Jurkat, Clone E6-1 (cell line): ENCODE results near the gene PRDM16.

Source experiments
- DNase-seq: peaks from one replicate; pipeline ENCODE4 v3.0.0-alpha.2; 2011; ENCODE audit warnings: low read depth, low spot score
- H3K4me3 ChIP-seq: 2 replicates; pipeline ENCODE4 v1.5.1; 2011; ENCODE audit warnings: mild to moderate bottlenecking, low read length, control low read depth, moderate library complexity

PRDM16 gene

GRCh38 chr1:3324704-3325535 lies 255.9 kb downstream of the PRDM16 start:
- no peak for DNase-seq
- H3K4me3 ChIP-seq, result no peak overlapping the region

GRCh38 chr1:3326516-3327388 lies 257.7 kb downstream of the PRDM16 start:
- no peak for DNase-seq
- H3K4me3 ChIP-seq, result no peak overlapping the region

GRCh38 chr1:3327389-3327702 lies 258.3 kb downstream of the PRDM16 start:
- DNase-seq, result no peak
- no peak overlapping the region for H3K4me3 ChIP-seq

- DNase-seq, result no peak
- H3K4me3 ChIP-seq, result no peak overlapping the region
These were observed 259.1 kb downstream of the PRDM16 start for GRCh38 chr1:3327936-3328590.

- DNase-seq, result no peak
- no peak overlapping the region for H3K4me3 ChIP-seq
These were observed 260.8 kb downstream of the PRDM16 start for GRCh38 chr1:3329640-3330281.

- no peak for DNase-seq
- no peak overlapping the region for H3K4me3 ChIP-seq
These were observed 261.8 kb downstream of the PRDM16 start for GRCh38 chr1:3330771-3331245.

- DNase-seq, result no peak
- H3K4me3 ChIP-seq, result no peak overlapping the region
These were observed 262.6 kb downstream of the PRDM16 start for GRCh38 chr1:3331564-3331963.

- no peak for DNase-seq
- no peak overlapping the region for H3K4me3 ChIP-seq
These were observed 263.0 kb downstream of the PRDM16 start for GRCh38 chr1:3332043-3332442.

- no peak overlapping the region for H3K4me3 ChIP-seq
- DNase-seq, result no peak
These were observed 263.7 kb downstream of the PRDM16 start for GRCh38 chr1:3332662-3333061.

- no peak for DNase-seq
- H3K4me3 ChIP-seq, result no peak overlapping the region
These were observed 264.9 kb downstream of the PRDM16 start for GRCh38 chr1:3333903-3334302.

- no peak for DNase-seq
- H3K4me3 ChIP-seq, result no peak overlapping the region
These were observed 265.4 kb downstream of the PRDM16 start for GRCh38 chr1:3334366-3334765.

GRCh38 chr1:3335754-3336640 lies 267.0 kb downstream of the PRDM16 start:
- no peak overlapping the region for H3K4me3 ChIP-seq
- DNase-seq, result no peak

GRCh38 chr1:3336641-3337630 lies 267.9 kb downstream of the PRDM16 start:
- DNase-seq, result no peak
- no peak overlapping the region for H3K4me3 ChIP-seq

GRCh38 chr1:3337798-3338724 lies 269.1 kb downstream of the PRDM16 start:
- no peak for DNase-seq
- H3K4me3 ChIP-seq, result no peak overlapping the region

GRCh38 chr1:3338725-3339070 lies 269.7 kb downstream of the PRDM16 start:
- no peak for DNase-seq
- H3K4me3 ChIP-seq, result no peak overlapping the region

- no peak for DNase-seq
These were observed 270.9 kb downstream of the PRDM16 start for GRCh38 chr1:3339856-3340255.

More at GRCh38 chr1:3339856-3340255, 270.9 kb downstream of the PRDM16 start:
- H3K4me3 ChIP-seq, result no peak overlapping the region
